ENCODE measurements around the gene MRTFA.

DNA sequence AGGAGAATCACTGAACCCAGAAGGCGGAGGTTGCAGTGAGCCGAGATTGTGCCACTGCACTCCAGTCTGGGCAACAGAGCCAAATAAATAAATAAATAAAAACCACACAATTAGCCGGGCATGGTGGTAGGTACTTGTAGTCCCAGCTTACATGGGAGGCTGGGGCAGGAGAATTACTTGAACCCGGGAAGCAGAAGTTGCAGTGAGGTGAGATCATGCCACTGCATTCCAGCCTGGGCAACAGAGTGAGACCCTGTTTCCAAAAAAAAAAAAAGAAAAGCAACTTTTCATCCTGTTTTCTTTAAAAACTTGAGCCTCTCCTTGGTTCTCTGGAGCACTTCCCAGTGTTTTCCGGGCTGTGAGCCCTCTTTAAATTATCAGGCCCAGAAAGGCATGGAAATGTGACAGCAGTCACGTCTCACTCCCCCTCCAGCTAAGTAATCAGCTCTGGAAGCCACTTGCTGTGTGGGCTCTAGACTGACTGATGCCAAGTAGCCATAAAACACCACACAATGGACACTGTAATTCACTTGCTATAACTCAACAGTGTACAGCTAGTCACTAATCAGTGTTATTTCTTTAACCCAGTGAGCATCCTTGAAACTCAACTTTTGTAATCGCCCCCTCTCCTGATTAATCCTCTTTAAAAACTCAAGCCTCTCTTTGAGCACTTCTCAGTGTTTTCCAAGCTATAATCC, 29.8 kb upstream of the MRTFA start:
- TF ChIP-seq, protein P1, sequence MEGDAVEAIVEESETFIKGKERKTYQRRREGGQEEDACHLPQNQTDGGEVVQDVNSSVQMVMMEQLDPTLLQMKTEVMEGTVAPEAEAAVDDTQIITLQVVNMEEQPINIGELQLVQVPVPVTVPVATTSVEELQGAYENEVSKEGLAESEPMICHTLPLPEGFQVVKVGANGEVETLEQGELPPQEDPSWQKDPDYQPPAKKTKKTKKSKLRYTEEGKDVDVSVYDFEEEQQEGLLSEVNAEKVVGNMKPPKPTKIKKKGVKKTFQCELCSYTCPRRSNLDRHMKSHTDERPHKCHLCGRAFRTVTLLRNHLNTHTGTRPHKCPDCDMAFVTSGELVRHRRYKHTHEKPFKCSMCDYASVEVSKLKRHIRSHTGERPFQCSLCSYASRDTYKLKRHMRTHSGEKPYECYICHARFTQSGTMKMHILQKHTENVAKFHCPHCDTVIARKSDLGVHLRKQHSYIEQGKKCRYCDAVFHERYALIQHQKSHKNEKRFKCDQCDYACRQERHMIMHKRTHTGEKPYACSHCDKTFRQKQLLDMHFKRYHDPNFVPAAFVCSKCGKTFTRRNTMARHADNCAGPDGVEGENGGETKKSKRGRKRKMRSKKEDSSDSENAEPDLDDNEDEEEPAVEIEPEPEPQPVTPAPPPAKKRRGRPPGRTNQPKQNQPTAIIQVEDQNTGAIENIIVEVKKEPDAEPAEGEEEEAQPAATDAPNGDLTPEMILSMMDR (IDR thresholded peaks at IDR 0.05): no peak
- TF ChIP-seq ZFX (IDR thresholded peaks at IDR 0.05; ENCODE audit: borderline replicate concordance): no peak

Data from 22Rv1 (cell line).